Measurements from ENCODE around the gene LANCL2. TPM values are rescaled to one million over a fixed set of nuclear protein-coding genes. Genes with fewer than 3 reads are reported as not detected.

The LANCL2 gene
- total and polyA plus RNA-seq, 7 donors = 5.9 to 9.6 (median 8.3) TPM

DNA sequence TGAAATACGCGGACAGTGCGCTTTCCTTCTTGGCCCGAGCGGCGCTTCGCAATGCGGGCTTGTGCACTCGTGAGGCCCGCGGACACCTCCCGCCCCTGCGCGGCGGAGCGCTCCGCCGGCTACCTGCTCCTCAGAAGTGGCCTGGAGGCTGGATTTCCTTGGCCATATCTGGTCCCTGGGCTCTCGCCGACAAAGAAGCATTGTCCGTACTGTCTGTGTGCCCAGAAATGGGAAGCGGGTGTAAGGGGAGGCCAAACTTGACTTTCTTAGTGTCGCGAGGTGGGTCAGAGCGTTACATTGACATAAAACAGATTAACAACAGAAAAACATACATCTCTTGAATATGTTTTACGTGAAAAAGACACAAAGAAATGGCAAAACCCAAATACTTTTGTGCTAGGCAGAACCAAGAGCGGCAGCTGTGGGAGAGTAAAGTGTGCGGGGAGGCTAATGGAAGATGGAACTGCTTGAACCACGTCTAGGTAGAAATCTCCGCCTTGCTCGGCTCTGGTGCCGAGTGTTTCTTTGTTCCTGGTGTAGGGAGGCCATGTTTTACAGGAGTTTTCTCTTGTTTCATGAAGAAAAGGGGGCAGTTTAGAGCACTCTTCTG is 1.4 kb downstream of the LANCL2 start:
- Histone ChIP-seq H3K9me3 (no peaks in the 10 kb centered on the region), H3K4me3 (peak overlapping the region; percentile 62 to 94 (median 74)), H3K27me3 (no peaks in the 10 kb centered on the region), H3K36me3 (no peaks in the 10 kb centered on the region), H3K27ac (peak overlapping the region; percentile 93 to 99 (median 96)), H3K4me1 (peaks cover 0 to 22% (median 18%) of the 10 kb centered on the region in 4 donors)
- TF ChIP-seq, protein P1, sequence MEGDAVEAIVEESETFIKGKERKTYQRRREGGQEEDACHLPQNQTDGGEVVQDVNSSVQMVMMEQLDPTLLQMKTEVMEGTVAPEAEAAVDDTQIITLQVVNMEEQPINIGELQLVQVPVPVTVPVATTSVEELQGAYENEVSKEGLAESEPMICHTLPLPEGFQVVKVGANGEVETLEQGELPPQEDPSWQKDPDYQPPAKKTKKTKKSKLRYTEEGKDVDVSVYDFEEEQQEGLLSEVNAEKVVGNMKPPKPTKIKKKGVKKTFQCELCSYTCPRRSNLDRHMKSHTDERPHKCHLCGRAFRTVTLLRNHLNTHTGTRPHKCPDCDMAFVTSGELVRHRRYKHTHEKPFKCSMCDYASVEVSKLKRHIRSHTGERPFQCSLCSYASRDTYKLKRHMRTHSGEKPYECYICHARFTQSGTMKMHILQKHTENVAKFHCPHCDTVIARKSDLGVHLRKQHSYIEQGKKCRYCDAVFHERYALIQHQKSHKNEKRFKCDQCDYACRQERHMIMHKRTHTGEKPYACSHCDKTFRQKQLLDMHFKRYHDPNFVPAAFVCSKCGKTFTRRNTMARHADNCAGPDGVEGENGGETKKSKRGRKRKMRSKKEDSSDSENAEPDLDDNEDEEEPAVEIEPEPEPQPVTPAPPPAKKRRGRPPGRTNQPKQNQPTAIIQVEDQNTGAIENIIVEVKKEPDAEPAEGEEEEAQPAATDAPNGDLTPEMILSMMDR (IDR thresholded peaks at IDR 0.05) = no peak
- TF ChIP-seq POLR2A (IDR thresholded peaks at IDR 0.05) = peak in 1 of 2 donors; percentile 18
- no peak for DNase-seq
- 1% methylated on average over 32 of the region's 32 CpGs for WGBS, 2 donors
- intact Hi-C loops (cut with DNase I) = loop anchor here (5.0 to 10.0 kb wide), 7 partner anchors 46 to 688 kb away; partner anchors contain the start of genes CCT6A, EGFR, PSPH and SEC61G

DNA sequence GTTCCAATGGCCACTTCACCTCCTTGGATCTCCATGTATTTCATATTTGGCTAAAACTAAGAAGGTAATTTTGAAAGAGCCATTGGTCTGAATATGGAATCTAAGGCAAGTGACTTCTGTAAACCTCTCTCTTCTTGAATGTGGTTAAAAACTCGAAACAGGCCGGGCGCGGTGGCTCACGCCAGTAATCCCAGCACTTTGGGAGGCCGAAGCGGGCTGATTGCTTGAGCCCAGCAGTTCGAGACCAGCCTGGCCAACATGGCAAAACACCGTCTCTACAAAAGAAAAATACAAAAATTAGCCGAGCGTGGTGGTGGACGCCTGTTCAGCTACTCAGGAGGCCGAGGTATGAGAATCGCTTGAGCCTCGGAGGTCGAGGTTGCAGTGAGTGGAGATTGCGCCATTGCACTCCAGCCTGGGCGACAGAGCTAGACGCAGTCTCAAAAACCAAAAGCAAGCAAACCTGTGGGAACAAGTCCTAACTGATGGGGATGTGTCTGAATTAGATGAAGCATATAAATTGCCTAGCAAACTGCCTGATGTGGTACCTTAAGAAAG is 2.2 kb downstream of the LANCL2 start:
- Histone ChIP-seq H3K27me3 (no peaks in the 10 kb centered on the region), H3K4me1 (peaks cover 0 to 22% (median 18%) of the 10 kb centered on the region in 4 donors), H3K4me3 (peak overlapping the region; percentile 62 to 94 (median 74)), H3K9me3 (no peaks in the 10 kb centered on the region), H3K27ac (peak overlapping the region in 2 of 4 donors; percentile 95 to 98), H3K36me3 (no peaks in the 10 kb centered on the region)
- WGBS, 2 donors = 95 to 97% methylated on average over 19 of the region's 19 CpGs
- intact Hi-C loops (cut with DNase I) = loop anchor here (5.0 to 10.0 kb wide), 7 partner anchors 45 to 687 kb away; partner anchors contain the start of genes CCT6A, EGFR, PSPH and SEC61G
- no peak for DNase-seq
- TF ChIP-seq POLR2AphosphoS5 (IDR thresholded peaks at IDR 0.05) (no peak), POLR2A (IDR thresholded peaks at IDR 0.05) (no peak), EP300 (IDR thresholded peaks at IDR 0.05) (no peak)
- TF ChIP-seq, protein P1 (IDR thresholded peaks at IDR 0.05) = no peak

DNA sequence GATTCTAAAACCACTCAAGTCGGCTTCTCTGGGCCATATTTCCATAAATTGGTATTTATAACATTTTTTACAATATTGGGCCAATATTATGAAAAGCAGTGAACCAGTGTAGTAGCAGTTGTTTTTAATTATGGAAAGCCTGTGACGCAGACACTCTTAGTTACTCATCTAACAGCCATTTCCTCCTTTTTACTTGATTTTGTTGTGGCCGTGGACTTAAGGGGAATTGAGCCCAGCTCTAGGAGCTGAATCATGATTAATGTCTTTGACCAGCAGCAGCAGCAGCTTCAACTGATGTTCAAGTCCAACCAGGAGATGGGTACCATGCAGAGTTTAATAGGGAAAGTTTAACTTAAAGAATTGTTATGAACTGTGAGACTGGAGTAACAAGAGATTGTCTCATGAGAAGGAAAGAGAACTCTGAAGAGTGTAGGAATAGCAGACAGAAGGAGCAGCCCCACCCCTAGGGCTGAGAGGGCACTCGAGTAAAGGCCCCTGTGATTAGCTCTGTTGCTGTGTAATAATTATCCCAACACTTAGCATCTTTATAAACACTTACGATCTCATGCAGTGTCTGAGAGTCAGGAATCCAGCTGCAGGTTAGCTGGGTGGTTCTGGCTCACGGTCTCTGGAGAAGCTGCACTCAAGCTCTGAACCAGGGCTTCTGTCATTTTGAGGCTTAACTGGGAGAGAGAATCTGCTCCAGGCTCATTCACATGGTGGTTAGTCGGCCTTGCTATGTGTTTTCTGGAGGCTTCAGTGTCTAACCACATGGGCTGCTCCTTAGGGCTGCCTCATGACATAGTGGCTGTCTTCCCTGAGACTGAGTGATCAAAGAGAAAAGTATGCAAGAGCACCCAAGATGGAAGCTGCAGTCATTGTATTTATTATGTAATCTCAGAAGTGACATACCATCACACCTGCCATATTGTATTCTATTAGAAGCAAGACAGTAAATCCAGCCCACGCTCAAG is 4.6 kb downstream of the LANCL2 start:
- no peaks in the 10 kb centered on the region for H3K27me3 ChIP-seq
- H3K4me3 ChIP-seq = no peak overlapping the region
- H3K27ac ChIP-seq = no peak overlapping the region
- H3K36me3 ChIP-seq = no peaks in the 10 kb centered on the region
- WGBS, 2 donors = 84 to 90% methylated on average over 8 of the region's 8 CpGs
- H3K9me3 ChIP-seq = no peaks in the 10 kb centered on the region
- H3K4me1 ChIP-seq = peaks cover 0 to 18% (median 14%) of the 10 kb centered on the region in 4 donors
- DNase-seq = no peak
- TF ChIP-seq, protein P1 (IDR thresholded peaks at IDR 0.05) = no peak
- TF ChIP-seq EP300 (IDR thresholded peaks at IDR 0.05) = no peak
- TF ChIP-seq POLR2AphosphoS5 (IDR thresholded peaks at IDR 0.05) = no peak
- TF ChIP-seq POLR2A (IDR thresholded peaks at IDR 0.05) = no peak
- intact Hi-C loops (cut with DNase I) = loop anchor here (5.0 to 10.0 kb wide), 7 partner anchors 43 to 685 kb away; partner anchors contain the start of genes CCT6A, EGFR, PSPH and SEC61G

DNA sequence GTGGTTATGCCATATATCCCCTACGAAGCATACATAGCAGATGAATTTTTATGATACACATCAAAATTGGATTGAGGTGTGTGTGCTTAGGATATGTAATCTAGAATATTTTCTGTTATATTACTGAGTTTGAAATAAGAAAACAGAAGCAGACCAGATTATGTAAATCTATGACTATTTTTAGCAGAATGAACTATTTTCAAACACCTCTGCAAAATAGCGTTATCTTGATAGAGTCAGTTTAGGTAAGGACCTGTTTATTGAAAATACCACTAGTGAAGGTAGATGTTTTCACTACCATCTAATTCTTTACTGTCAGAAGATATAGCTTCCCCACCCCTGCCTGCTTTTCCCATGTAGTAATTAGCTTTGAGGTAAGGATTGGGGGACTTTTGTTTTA is 9.1 kb downstream of the LANCL2 start:
- intact Hi-C loops (cut with DNase I) = no loop called here
- TF ChIP-seq POLR2A (IDR thresholded peaks at IDR 0.05) = no peak
- TF ChIP-seq EP300 (IDR thresholded peaks at IDR 0.05) = no peak
- TF ChIP-seq, protein P1 (IDR thresholded peaks at IDR 0.05) = no peak
- no peak for TF ChIP-seq POLR2AphosphoS5 (IDR thresholded peaks at IDR 0.05)
- Histone ChIP-seq H3K36me3 (no peaks in the 10 kb centered on the region), H3K27ac (no peak overlapping the region), H3K27me3 (no peaks in the 10 kb centered on the region), H3K4me3 (no peak overlapping the region), H3K4me1 (no peaks in the 10 kb centered on the region), H3K9me3 (no peaks in the 10 kb centered on the region)
- no peak for DNase-seq
- WGBS, 2 donors = 64 to 78% methylated on average over 2 of the region's 2 CpGs
